Inflammatory macrophage treated with lipopolysaccharide for 4 hours (primary cell): Measurements from ENCODE around the gene FAM124B.

Experiments
- DNase-seq: peaks from one replicate; pipeline ENCODE4 v3.0.0-alpha.2; 2020

FAM124B gene

DNA sequence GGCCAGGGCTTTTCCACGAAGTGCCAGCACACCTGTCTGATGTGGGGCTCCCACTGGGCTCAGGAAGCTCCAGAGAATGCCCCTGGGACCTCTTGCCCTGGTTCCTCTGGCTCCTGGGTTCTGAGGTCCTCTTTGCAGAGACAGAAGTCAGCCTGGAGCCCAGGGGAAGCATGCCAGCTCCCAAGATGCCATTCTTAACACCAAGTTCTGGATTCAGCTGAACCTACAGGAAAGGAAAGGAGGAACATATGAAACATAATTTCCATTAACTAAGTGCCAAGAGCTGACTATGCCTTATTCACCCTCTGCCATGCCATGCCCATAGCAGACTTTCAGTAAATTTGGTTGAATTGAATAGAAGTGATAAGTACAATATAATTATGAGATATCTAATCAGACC lies 21.9 kb downstream of the FAM124B start:
- no peak for DNase-seq

DNA sequence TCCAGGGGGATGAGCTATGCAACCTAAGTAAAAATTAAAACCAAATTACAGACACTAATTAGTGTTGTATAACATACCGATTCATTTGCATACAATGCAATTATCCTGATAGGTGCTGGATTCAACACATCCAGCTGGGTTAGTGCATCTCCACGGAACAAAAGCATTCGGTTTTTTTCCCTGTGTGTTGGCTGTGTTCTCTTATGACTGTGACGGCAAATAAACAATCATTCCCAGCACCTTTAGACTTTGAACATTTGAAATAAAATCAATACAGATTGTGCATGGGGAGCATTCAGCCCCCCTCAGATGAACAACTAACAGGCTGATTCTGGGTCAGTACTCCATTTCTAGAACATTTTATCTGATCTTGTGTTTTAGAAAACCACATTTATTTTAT lies 22.7 kb downstream of the FAM124B start:
- DNase-seq: no peak

DNA sequence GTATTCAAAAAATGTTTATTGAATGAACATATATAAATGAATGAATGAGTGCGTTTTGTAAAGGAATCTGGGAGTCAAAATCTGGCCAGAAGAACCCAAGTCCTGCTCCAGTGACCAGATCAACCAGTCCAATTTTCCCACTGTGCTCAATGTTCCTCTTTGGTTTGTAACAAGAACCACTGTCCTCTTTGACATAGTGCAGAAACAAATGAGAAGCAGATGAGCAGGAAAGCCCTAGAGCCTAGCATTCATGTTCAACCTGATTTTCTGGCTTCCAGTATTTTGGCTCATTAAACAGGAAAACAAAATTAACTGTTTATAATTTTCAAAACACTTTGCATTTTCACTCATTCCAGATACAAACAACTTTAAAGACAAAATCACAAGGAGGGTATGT lies 23.2 kb downstream of the FAM124B start:
- DNase-seq: no peak

- peak; percentile 30 for DNase-seq
Observed at GRCh38 chr2:224377751-224378700, 23.9 kb downstream of the FAM124B start.

DNA sequence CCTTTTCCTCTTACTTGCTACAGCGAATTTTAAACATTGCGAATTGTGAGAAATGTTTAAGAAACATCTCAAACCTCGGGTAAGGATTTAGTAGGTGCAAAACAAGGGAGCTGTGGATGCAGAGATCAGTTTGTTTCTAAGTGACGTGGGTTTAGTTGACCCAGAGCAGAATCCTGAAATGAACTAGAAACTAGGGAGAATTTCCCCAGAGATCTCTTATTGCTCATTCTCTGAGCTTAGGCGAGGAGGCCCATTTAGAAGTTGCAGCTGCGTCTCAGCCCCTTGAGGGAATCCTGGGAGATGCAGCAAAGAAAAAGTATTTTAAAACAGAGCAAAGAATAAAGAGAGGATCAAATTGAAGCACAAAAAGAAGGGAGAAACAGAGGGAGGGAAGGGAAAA lies 29.3 kb downstream of the FAM124B start:
- DNase-seq: no peak

- DNase-seq: peak; percentile 41
Observed at GRCh38 chr2:224369028-224369632, 32.8 kb downstream of the FAM124B start.

GRCh38 chr2:224366267-224366844 lies 35.6 kb downstream of the FAM124B start:
- DNase-seq: no peak

GRCh38 chr2:224365331-224365730 lies 36.6 kb downstream of the FAM124B start:
- DNase-seq: no peak

GRCh38 chr2:224363281-224363680 lies 38.6 kb downstream of the FAM124B start:
- DNase-seq: no peak

GRCh38 chr2:224362094-224362493 lies 39.8 kb downstream of the FAM124B start:
- DNase-seq: no peak

DNA sequence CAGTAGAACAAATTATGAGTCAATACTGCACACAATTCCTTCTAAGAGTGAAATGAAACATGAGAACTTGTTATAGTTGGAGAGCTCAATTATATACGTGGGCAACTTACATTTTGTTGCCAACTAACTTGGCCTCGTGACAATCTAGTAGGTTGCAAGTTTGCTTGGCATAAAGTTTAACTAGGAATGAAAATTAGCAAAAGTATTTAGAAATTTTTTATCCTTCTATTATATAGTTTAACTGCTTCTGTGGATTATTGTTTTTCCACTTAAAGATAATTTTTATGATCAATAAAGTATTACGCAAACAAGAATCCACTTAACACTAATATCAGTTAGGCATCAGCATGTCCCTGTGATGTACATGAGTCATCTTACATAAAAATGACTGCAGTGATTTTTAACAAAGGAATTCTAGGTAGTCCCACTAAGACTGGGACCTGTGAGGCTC lies 41.1 kb downstream of the FAM124B start:
- no peak for DNase-seq

GRCh38 chr2:224359569-224359968 lies 42.3 kb downstream of the FAM124B start:
- no peak for DNase-seq

GRCh38 chr2:224357098-224357901 lies 44.6 kb downstream of the FAM124B start:
- peak; percentile 63 for DNase-seq

DNA sequence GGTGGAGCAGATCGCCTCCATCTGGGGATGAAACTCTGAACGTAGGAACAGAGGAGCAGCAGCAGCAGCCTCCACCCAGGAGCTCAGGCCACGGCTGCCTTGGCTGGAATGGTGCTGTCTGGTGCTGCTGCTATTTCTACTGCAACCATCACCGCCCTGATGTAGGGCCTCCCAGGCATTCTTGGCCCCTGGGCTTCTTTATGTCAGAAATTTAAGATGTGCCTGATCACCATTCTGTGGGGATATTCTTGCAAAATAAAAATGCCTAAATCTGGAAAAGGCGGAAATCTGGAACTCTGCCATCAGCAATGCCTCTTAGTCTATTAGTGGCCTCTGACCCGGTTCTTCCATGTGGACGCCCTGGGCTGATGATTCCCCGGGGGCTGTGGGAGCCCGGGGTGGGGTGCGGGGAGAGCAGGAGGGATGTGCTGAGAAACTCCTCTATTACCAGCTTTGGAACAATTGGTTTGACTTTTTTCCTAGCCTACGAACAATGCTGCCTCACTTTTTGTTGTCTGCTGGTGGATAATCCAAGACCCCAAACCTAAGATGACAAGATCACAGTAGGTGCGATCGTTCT lies 47.2 kb downstream of the FAM124B start:
- DNase-seq: no peak

- DNase-seq: no peak
Observed at GRCh38 chr2:224350703-224351102, 51.2 kb downstream of the FAM124B start.

DNA sequence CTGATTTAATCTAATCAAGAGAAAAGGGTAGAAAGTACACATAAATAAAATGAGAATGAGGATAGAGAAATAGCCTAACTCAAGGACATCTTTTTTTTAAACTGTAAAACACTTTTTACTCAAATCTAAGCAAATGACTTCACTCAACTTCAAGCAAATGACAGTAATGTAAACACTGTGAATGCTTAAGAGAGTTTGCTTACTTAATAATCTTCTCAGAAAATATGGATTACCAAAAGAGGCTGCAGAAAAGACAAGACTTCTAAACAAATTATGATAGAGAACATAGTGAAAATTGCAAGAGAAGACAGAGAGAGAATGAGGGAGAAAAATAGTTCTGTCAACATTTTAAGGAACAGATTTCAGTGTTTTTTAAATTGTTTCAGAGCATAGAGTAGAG lies 52.5 kb downstream of the FAM124B start:
- no peak for DNase-seq

GRCh38 chr2:224347176-224348051 lies 54.5 kb downstream of the FAM124B start:
- no peak for DNase-seq

DNA sequence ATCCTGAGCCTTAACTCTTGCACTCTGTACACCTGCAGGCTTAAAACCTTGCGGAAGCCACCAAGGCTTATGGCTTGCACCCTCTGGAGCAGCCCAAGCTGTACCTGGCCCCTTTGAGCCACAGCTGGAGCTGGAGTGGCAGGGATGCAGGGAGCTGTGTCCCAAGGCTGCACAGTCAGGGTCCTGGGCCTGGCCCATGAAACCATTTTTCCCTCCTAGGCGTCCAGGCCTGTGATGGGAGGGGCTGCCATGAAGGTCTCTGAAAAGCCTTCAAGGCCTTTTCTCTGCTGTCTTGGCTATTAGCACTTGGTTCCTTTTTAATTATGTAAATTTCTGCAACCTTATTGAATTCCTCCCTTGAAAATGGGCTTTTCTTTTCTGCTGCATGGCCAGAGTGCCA lies 56.4 kb downstream of the FAM124B start:
- DNase-seq: no peak

DNA sequence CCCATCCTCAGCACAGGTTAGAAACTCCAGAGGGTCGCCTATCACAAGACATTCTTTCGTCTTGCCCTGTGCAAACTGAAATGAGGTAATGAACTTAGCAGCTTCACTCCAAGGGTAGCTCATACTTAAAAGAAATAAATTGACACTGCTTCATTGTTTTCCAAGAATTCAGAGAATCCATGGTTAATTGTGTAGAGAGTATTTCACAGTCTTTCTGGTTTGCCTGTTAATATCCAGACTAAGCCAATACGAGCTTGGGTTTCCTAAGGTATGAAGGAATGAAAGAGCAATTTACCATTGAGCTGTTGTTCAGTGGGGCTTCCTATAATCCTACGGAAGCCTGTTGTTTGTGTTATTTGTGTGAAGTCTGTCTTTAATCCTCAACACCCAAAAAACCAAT lies 58.7 kb downstream of the FAM124B start:
- DNase-seq: no peak

- no peak for DNase-seq
Observed at GRCh38 chr2:224335991-224336390, 65.9 kb downstream of the FAM124B start.

DNA sequence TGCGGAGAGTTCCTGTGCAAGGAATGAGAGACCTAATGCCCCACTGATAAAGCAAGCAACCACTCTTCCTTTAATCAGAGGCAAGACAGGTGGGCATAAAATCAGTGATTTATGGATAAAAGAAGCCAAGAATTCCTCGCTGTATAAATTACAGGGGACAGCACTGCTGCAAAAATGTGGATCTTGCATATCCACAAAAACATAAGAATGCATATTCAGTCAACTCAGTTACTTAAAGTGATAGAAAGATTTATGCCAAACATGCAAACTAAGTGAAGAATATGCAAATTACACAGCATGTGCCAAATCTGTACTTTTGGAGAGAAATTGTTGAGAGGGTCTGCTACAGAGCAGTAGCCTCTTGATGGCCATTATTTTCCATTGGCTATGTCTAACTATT lies 67.2 kb downstream of the FAM124B start:
- DNase-seq: no peak
